Lower lobe of right lung (tissue), 2 donors: ENCODE data around the gene EGF. TPM values are rescaled to one million over a fixed set of nuclear protein-coding genes. Genes with fewer than 3 reads are reported as not detected.

ENCODE experiments used
- ATAC-seq, 2 donors: fragments of 200-7000 bp; cut with Tn5 transposase; one replicate each; pipeline ENCODE4 v1.9.1; 2020 to 2022; ENCODE audit warnings: mild to moderate bottlenecking in 2 of 2, moderate library complexity in 2 of 2
- DNase-seq: peaks from one replicate; pipeline ENCODE4 v3.0.0-alpha.2; 2020
- H3K27ac ChIP-seq: fragments of 200-600 bp; one replicate; pipeline ENCODE4 v1.8.0; 2022
- H3K27me3 ChIP-seq: fragments of 200-600 bp; one replicate; pipeline ENCODE4 v1.8.0; 2022; ENCODE audit warnings: low read depth
- H3K36me3 ChIP-seq: fragments of 200-600 bp; one replicate; pipeline ENCODE4 v1.8.0; 2022; ENCODE audit warnings: mild to moderate bottlenecking
- H3K4me1 ChIP-seq: fragments of 200-600 bp; one replicate; pipeline ENCODE4 v1.8.0; 2022
- H3K4me3 ChIP-seq: fragments of 200-600 bp; one replicate; pipeline ENCODE4 v1.8.0; 2022; ENCODE audit warnings: mild to moderate bottlenecking
- H3K9me3 ChIP-seq: fragments of 200-600 bp; one replicate; pipeline ENCODE4 v1.8.0; 2022
- intact Hi-C: fragments of 100-400 bp; cut with DNase I; formaldehyde crosslinking; loops from one replicate; pipeline ENCODE4 v1.11.0; 2022
- total RNA-seq: library from RNA; stranded (reverse); fragmentation: NEBNext Ultra II Directional; extraction: Animal tissue kit (Norgen Biotek cat#: 25700); gene quantifications from one replicate; pipeline ENCODE4 v1.2.1, GENCODE V29; 2021
- TF ChIP-seq, protein P1 (sequence below): fragments of 200-600 bp; IDR thresholded peaks from one replicate; pipeline ENCODE4 v1.8.0; 2022; ENCODE audit warnings: antibody characterized with exemption, mild to moderate bottlenecking
- donor health status: DM: no; HTN: yes; CAD: no; lungs with severe emphysema.

The EGF gene
- total RNA-seq, 1 donor from 2014 or later: 3.5 TPM

DNA sequence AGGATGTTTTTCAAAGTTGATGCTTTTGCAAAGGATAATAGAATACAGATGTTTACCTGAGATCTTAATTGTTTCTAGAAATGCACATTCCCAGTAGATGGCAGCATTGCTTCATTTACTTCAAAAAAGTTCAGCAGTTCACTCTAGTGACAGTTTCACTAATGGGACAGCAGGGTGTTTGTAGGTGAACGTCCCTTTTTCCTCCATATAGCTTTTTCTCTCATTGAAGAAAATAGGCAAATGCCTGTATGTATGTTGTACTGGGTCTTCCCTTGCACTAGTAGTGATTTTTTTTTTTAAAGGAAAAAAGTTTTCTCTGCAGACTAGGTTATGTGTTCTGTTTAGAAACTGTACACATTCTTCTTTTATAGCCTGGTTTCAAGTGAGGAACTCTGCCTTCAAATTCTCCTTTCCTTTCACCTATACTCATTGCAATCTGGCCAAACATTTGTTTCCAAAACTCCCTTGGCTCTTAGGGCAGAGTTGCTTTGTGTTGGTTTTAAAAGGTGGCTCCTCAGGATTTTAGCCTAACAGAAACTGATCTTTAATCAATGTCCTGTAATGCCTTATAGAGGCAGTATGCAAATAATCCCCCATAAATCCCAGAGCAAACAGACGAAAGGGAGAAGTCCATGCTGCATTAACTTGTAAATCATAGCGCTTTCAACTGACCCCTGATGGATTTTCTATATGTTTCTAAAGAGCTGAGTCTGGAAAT lies 86.3 kb downstream of the EGF start:
- TF ChIP-seq, protein P1, sequence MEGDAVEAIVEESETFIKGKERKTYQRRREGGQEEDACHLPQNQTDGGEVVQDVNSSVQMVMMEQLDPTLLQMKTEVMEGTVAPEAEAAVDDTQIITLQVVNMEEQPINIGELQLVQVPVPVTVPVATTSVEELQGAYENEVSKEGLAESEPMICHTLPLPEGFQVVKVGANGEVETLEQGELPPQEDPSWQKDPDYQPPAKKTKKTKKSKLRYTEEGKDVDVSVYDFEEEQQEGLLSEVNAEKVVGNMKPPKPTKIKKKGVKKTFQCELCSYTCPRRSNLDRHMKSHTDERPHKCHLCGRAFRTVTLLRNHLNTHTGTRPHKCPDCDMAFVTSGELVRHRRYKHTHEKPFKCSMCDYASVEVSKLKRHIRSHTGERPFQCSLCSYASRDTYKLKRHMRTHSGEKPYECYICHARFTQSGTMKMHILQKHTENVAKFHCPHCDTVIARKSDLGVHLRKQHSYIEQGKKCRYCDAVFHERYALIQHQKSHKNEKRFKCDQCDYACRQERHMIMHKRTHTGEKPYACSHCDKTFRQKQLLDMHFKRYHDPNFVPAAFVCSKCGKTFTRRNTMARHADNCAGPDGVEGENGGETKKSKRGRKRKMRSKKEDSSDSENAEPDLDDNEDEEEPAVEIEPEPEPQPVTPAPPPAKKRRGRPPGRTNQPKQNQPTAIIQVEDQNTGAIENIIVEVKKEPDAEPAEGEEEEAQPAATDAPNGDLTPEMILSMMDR: peak; percentile 62
- Histone ChIP-seq H3K9me3 (no peaks in the 10 kb centered on the region), H3K4me3 (no peak overlapping the region), H3K27me3 (peaks cover 4% of the 10 kb centered on the region), H3K36me3 (no peaks in the 10 kb centered on the region), H3K4me1 (no peaks in the 10 kb centered on the region), H3K27ac (no peak overlapping the region)
- no peak for DNase-seq
- ATAC-seq: peak; percentile 41 to 71
- intact Hi-C loops: loop anchor here (5.0 kb wide), 1 partner anchor 518 kb away; no protein-coding TSS in a partner anchor

DNA sequence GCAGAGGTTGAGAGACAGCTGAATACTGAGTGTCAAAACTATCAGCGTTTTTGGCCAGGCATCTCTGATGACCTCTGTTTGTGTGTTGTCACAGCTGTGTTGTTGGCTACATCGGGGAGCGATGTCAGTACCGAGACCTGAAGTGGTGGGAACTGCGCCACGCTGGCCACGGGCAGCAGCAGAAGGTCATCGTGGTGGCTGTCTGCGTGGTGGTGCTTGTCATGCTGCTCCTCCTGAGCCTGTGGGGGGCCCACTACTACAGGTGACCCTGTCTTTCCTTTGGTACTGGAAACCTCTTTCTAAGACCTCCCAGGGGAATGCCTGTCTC lies 86.9 kb downstream of the EGF start:
- intact Hi-C loops: loop anchor here (5.0 kb wide), 1 partner anchor 518 kb away; no protein-coding TSS in a partner anchor
- ATAC-seq (peak in 1 of 2 donors; percentile 45), DNase-seq (no peak)
- Histone ChIP-seq H3K4me1 (no peaks in the 10 kb centered on the region), H3K4me3 (no peak overlapping the region), H3K27me3 (peaks cover 4% of the 10 kb centered on the region), H3K9me3 (no peaks in the 10 kb centered on the region), H3K27ac (no peak overlapping the region), H3K36me3 (no peaks in the 10 kb centered on the region)
- TF ChIP-seq, protein P1: no peak

DNA sequence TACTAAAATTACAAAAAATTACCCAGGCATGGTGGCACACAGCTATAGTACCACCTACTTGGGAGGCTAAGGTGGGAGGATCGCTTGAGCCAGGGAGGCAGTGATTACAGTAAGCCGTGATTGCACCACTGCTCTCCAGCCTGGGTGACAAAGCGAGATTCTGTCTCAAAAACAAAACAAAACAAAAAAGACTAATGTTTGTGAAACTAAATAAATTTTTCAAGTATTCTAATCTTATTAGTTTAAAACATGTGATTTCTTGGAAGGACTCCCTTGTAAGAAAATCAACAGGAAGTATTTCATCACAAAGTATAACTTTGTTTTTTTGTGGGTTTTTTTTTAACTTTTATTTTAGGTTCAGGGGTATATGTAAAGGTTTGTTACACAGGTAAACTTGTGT lies 89.6 kb downstream of the EGF start:
- Histone ChIP-seq H3K27ac (no peak overlapping the region), H3K9me3 (no peaks in the 10 kb centered on the region), H3K4me3 (no peak overlapping the region), H3K36me3 (no peaks in the 10 kb centered on the region), H3K4me1 (no peaks in the 10 kb centered on the region), H3K27me3 (no peaks in the 10 kb centered on the region)
- intact Hi-C loops: no loop called here
- DNase-seq: no peak
- no peak for ATAC-seq
- TF ChIP-seq, protein P1: no peak

DNA sequence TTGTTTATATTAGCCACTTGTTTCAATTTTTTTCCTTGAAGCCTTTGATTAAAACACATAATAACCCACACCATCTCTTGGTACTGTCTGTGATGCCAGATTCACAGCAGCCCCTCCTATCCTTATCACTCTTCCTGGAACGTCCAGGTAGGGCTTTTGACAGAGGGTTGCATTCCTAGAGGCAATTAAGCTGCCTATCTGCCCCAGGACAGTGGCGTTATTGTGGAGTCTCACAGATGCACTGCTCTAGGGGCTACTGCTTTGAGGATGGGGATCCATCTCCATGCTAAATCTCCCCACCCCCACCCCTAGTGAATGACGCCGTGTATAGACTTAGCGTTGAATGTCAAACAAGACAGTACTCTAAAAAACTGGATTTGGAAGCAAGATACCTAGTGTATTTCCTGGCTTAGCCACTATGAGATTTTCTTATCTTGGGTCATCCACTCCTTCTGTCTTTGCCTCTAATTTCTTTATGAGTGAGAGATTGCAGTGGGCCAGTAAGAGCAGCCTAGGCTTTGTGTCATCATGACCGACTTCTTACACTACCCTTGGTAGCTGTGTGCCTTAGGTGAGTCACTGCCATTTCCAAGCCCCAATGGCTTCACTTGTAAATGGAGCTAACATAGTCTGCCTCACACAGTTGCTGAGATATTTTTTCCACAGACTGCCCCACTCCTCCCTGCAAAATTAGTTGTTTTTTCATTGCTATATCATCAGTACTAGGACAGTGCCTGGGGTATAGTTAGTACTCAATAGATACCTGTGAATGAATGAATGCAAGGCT lies 90.9 kb downstream of the EGF start:
- no peak for DNase-seq
- H3K4me3 ChIP-seq: no peak overlapping the region
- ATAC-seq: no peak
- H3K9me3 ChIP-seq: no peaks in the 10 kb centered on the region
- intact Hi-C loops: no loop called here
- H3K4me1 ChIP-seq: no peaks in the 10 kb centered on the region
- H3K36me3 ChIP-seq: no peaks in the 10 kb centered on the region
- H3K27me3 ChIP-seq: no peaks in the 10 kb centered on the region
- TF ChIP-seq, protein P1: no peak
- H3K27ac ChIP-seq: no peak overlapping the region

DNA sequence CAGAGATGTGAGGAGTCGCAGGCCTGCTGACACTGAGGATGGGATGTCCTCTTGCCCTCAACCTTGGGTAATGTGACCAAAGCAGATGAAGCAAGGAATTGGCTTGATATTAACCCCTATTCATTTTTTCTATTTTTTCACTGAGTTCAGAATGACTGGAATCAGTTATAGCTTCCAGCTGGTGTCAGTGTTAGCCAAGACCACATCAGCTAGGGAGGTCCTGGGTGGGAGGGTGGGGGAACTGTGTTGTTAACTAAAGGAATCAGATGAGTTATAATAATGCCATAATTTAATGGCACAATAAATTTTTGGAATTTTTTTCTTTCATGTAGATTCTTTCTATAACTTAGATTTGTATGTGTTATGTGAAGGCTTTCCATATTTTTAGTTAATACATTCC lies 91.9 kb downstream of the EGF start:
- no peak overlapping the region for H3K4me3 ChIP-seq
- TF ChIP-seq, protein P1: no peak
- H3K27me3 ChIP-seq: no peaks in the 10 kb centered on the region
- H3K4me1 ChIP-seq: no peaks in the 10 kb centered on the region
- intact Hi-C loops: no loop called here
- H3K9me3 ChIP-seq: no peaks in the 10 kb centered on the region
- ATAC-seq: no peak
- no peak overlapping the region for H3K27ac ChIP-seq
- DNase-seq: no peak
- no peaks in the 10 kb centered on the region for H3K36me3 ChIP-seq
